ENCODE data around the gene QRFP. TPM values are rescaled to one million over a fixed set of nuclear protein-coding genes. Genes with fewer than 3 reads are reported as not detected.

The QRFP gene
- total and polyA plus RNA-seq, 5 donors = 0.05 TPM; not detected in 4

GRCh38 chr9:130844044-130844451 is 52.6 kb downstream of the QRFP start:
- Histone ChIP-seq H3K27me3 (ENCODE audit: control insufficient read depth, insufficient read depth) (no peaks in the 10 kb centered on the region), H3K27ac (ENCODE audit: low read length) (peak overlapping the region; percentile 28), H3K4me1 (ENCODE audit: control insufficient read depth, insufficient read depth, low read length) (peaks cover 33% of the 10 kb centered on the region), H3K4me3 (ENCODE audit: low read length) (no peak overlapping the region), H3K9me3 (ENCODE audit: control insufficient read depth, low read length) (no peaks in the 10 kb centered on the region)
- 60% methylated on average over 4 of the region's 4 CpGs for WGBS
- DNase-seq (peak in 2 of 3 donors; percentile 42 to 74), ATAC-seq (no peak)
- intact Hi-C loops (cut with DNase I) = loop anchor here in 1 of 4 donors (5.0 kb wide), 1 partner anchor 67 kb away; no protein-coding TSS in a partner anchor

GRCh38 chr9:130843049-130843908 is 53.3 kb downstream of the QRFP start:
- no peaks in the 10 kb centered on the region for H3K9me3 ChIP-seq (ENCODE audit: control insufficient read depth, low read length)
- H3K4me1 ChIP-seq (ENCODE audit: control insufficient read depth, insufficient read depth, low read length) = peaks cover 31% of the 10 kb centered on the region
- 65% methylated on average over 9 of the region's 9 CpGs for WGBS
- ATAC-seq = no peak
- H3K4me3 ChIP-seq (ENCODE audit: low read length) = no peak overlapping the region
- intact Hi-C loops (cut with DNase I) = loop anchor here in 1 of 4 donors (5.0 kb wide), 1 partner anchor 66 kb away; no protein-coding TSS in a partner anchor
- DNase-seq = no peak
- no peaks in the 10 kb centered on the region for H3K27me3 ChIP-seq (ENCODE audit: control insufficient read depth, insufficient read depth)
- peak overlapping the region; percentile 63 for H3K27ac ChIP-seq (ENCODE audit: low read length)

Other genes with a start within 250 kb of the QRFP start
- not detected for gene PRDM12, start 232.2 kb downstream of the QRFP start, total RNA-seq
- 0.02 TPM for gene PRDM12, start 232.2 kb downstream of the QRFP start, polyA plus RNA-seq
- 10 to 100 TPM; 14.2 to 17.9 (median 15.5) TPM for gene EXOSC2, start 203.0 kb downstream of the QRFP start, total RNA-seq
- 11.0 TPM for gene EXOSC2, start 203.0 kb downstream of the QRFP start, polyA plus RNA-seq
- 10 to 100 TPM; 32.9 to 48.2 (median 41.9) TPM for gene ABL1, start 61.6 kb downstream of the QRFP start, total RNA-seq
- gene ABL1, start 61.6 kb downstream of the QRFP start, polyA plus RNA-seq = 21.7 TPM
- gene FIBCD1, start 42.4 kb upstream of the QRFP start, total RNA-seq = 1 to 10 TPM in 1 of 4 donors, under 1 TPM in 3; 0.20 to 2.2 (median 0.35) TPM
- 1.2 TPM for gene FIBCD1, start 42.4 kb upstream of the QRFP start, polyA plus RNA-seq
- gene LAMC3, start 112.4 kb upstream of the QRFP start, total RNA-seq = 1 to 10 TPM in 3 of 4 donors, under 1 TPM in 1; 0.51 to 2.6 (median 1.5) TPM
- 1.4 TPM for gene LAMC3, start 112.4 kb upstream of the QRFP start, polyA plus RNA-seq
- gene AIF1L, start 199.7 kb upstream of the QRFP start, total RNA-seq = 10 to 100 TPM in 3 of 4 donors, 1 to 10 TPM in 1; 6.9 to 22.7 (median 16.5) TPM
- gene AIF1L, start 199.7 kb upstream of the QRFP start, polyA plus RNA-seq = 15.7 TPM
- gene NUP214, start 228.8 kb upstream of the QRFP start, total RNA-seq = 10 to 100 TPM; 27.0 to 34.6 (median 29.6) TPM
- 12.0 TPM for gene NUP214, start 228.8 kb upstream of the QRFP start, polyA plus RNA-seq